GM19452 (cell line): ENCODE measurements around the gene DTNB.
"Not testable (repeated sequence)": the region's sequence is repeated elsewhere in the genome, so short reads cannot be mapped to it uniquely, and the experiment has no call there.

Source experiments
- ATAC-seq: cut with Tn5 transposase; IDR thresholded peaks from one replicate; pipeline ENCODE4 v1.9.1; 2021; ENCODE audit not compliant: unreplicated experiment

The DTNB gene

GRCh38 chr2:25549571-25549970, 123.8 kb downstream of the DTNB start:
- ATAC-seq: not testable (repeated sequence)

- ATAC-seq: no peak
Observed at GRCh38 chr2:25548601-25549000, 124.8 kb downstream of the DTNB start.

GRCh38 chr2:25546852-25547251, 126.5 kb downstream of the DTNB start:
- ATAC-seq: no peak

GRCh38 chr2:25545899-25546298, 127.5 kb downstream of the DTNB start:
- no peak for ATAC-seq

- ATAC-seq: no peak
Observed at GRCh38 chr2:25544445-25544844, 128.9 kb downstream of the DTNB start.

GRCh38 chr2:25543939-25544338, 129.4 kb downstream of the DTNB start:
- ATAC-seq: no peak

- no peak for ATAC-seq
Observed at GRCh38 chr2:25541378-25541777, 132.0 kb downstream of the DTNB start.

- ATAC-seq: no peak
Observed at GRCh38 chr2:25539136-25539535, 134.2 kb downstream of the DTNB start.

GRCh38 chr2:25537526-25537925, 135.9 kb downstream of the DTNB start:
- no peak for ATAC-seq

GRCh38 chr2:25535411-25536289, 137.7 kb downstream of the DTNB start:
- not testable (repeated sequence) for ATAC-seq

- not testable (repeated sequence) for ATAC-seq
Observed at GRCh38 chr2:25534937-25535336, 138.4 kb downstream of the DTNB start.

GRCh38 chr2:25534455-25534854, 138.9 kb downstream of the DTNB start:
- no peak for ATAC-seq

GRCh38 chr2:25533771-25534170, 139.6 kb downstream of the DTNB start:
- ATAC-seq: not testable (repeated sequence)

GRCh38 chr2:25532521-25532920, 140.9 kb downstream of the DTNB start:
- no peak for ATAC-seq

- ATAC-seq: no peak
Observed at GRCh38 chr2:25529034-25529433, 144.3 kb downstream of the DTNB start.

GRCh38 chr2:25528173-25528572, 145.2 kb downstream of the DTNB start:
- ATAC-seq: no peak

- no peak for ATAC-seq
Observed at GRCh38 chr2:25524507-25524906, 148.9 kb downstream of the DTNB start.

GRCh38 chr2:25523060-25523459, 150.3 kb downstream of the DTNB start:
- no peak for ATAC-seq

- peak; percentile 82 for ATAC-seq
Observed at GRCh38 chr2:25521665-25522387, 151.6 kb downstream of the DTNB start.

- no peak for ATAC-seq
Observed at GRCh38 chr2:25521126-25521525, 152.3 kb downstream of the DTNB start.

- ATAC-seq: no peak
Observed at GRCh38 chr2:25517701-25518100, 155.7 kb downstream of the DTNB start.

- ATAC-seq: no peak
Observed at GRCh38 chr2:25514043-25514637, 159.2 kb downstream of the DTNB start.
